HG02884 (cell line): Measurements from ENCODE around the gene SNN.

Source experiments
- ATAC-seq: cut with Tn5 transposase; IDR thresholded peaks from one replicate; pipeline ENCODE4 v1.9.1; 2021; ENCODE audit warnings: mild to moderate bottlenecking, moderate library complexity; ENCODE audit not compliant: unreplicated experiment

Gene SNN

GRCh38 chr16:11727796-11728543 is 59.7 kb downstream of the SNN start:
- ATAC-seq: no peak
